ENCODE measurements around the gene FAM83G.
"Not testable (repeated sequence)": the region's sequence is repeated elsewhere in the genome, so short reads cannot be mapped to it uniquely, and the experiment has no call there.

The FAM83G gene, protein sequence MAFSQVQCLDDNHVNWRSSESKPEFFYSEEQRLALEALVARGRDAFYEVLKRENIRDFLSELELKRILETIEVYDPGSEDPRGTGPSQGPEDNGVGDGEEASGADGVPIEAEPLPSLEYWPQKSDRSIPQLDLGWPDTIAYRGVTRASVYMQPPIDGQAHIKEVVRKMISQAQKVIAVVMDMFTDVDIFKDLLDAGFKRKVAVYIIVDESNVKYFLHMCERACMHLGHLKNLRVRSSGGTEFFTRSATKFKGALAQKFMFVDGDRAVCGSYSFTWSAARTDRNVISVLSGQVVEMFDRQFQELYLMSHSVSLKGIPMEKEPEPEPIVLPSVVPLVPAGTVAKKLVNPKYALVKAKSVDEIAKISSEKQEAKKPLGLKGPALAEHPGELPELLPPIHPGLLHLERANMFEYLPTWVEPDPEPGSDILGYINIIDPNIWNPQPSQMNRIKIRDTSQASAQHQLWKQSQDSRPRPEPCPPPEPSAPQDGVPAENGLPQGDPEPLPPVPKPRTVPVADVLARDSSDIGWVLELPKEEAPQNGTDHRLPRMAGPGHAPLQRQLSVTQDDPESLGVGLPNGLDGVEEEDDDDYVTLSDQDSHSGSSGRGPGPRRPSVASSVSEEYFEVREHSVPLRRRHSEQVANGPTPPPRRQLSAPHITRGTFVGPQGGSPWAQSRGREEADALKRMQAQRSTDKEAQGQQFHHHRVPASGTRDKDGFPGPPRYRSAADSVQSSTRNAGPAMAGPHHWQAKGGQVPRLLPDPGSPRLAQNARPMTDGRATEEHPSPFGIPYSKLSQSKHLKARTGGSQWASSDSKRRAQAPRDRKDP

GRCh38 chr17:19004421-19005136 lies at the start of gene FAM83G:
Gene FAM83G, minus strand, starts transcription at chr17:19004764. Its CDS starts 723 bp downstream, at chr17:19004041.
- peak; percentile 61 for DNase-seq

- DNase-seq = not testable (repeated sequence)
Observed at GRCh38 chr17:19048826-19049225, 44.3 kb upstream of the FAM83G start.

GRCh38 chr17:19047510-19047909 lies 42.9 kb upstream of the FAM83G start:
- not testable (repeated sequence) for DNase-seq

GRCh38 chr17:19046782-19047375 lies 42.3 kb upstream of the FAM83G start, which contains the start of gene GRAP:
Gene GRAP, minus strand, starts transcription at chr17:19046957. Its CDS starts 31 bp downstream, at chr17:19046926.
- DNase-seq = not testable (repeated sequence)

- not testable (repeated sequence) for DNase-seq
Observed at GRCh38 chr17:19044643-19045042, 40.1 kb upstream of the FAM83G start.

GRCh38 chr17:19043032-19043431 lies 38.5 kb upstream of the FAM83G start:
- DNase-seq = not testable (repeated sequence)

DNA sequence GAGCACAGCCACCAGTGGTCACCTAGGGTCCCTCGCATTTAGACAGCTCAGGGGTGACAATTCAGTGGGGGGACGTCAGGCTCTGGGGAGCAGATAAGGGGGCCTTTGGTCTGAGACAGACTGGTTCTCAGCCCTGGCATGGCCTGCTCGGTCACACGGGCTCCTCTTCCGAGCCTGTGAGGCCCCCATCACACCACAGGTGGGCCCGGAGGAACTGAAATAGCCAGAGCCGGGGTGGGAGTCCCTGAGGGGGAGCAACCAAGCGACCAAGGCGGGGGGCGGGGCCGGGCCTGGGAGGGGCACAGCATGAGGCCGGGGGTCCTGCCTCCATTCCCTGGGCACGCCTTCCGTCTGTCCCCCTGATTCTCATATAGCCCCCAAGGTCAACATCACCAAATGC lies 37.8 kb upstream of the FAM83G start:
- DNase-seq = not testable (repeated sequence)

DNA sequence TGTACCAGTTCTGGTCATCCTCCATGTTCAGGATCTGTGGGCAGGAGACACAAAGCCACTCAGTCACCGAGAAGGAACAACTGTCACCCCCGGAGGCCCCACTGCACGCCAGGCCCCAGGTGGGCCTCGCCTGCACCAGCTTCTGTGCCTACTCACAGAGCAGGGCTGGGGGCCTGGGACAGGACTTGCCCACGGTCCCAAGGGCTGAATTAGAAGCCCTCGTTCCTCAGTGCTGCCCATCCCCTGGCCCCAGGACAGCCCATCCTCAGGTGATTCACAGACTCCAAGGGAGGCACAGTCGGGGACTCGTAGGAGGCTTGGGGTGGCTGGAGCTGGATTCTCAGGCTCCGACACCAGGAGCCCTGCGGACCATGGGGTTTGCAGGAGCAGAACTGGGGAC lies 37.3 kb upstream of the FAM83G start:
- DNase-seq = not testable (repeated sequence)

DNA sequence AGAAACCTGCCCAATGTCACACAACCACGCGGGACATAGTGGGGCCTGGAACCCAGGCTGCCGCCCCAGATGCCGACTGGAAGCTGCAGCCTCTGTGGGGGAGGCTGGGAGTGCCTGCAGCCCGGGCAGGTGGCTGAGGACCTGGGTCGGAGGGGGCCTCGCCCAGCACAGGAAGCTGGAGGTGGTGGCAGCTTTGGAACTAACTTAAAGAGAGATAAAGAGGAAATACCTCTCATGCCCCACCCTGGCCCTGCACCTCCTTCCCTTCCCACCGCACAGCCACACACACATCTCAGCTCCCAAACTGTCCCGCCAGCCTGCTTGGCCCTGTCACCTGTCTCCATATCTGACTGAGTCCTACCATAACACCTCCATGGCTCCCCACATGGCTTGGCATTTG lies 35.8 kb upstream of the FAM83G start:
- DNase-seq = not testable (repeated sequence)

GRCh38 chr17:19038730-19039129 lies 34.2 kb upstream of the FAM83G start:
- not testable (repeated sequence) for DNase-seq

- DNase-seq = not testable (repeated sequence)
Observed at GRCh38 chr17:19038007-19038406, 33.4 kb upstream of the FAM83G start.

DNA sequence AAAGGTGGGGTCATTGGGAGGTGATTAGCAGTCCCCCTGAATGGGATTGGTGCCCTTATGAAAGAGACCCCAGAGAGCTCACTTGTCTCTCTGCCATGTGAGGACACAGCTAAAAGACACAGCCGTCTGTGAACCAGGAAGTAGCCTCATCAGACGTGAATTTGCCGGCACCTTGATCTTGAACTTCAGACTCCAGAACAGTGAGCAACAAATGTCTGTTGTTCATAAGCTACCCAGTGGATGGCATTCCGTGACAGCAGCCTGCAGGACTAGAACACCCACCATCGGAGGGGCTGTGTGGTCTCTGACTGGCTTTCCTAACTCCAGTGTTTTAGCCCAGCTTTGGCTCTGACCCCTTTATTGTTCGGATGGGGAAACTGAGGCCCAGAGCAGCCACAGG lies 33.0 kb upstream of the FAM83G start:
- not testable (repeated sequence) for DNase-seq

GRCh38 chr17:19036186-19036585 lies 31.6 kb upstream of the FAM83G start:
- DNase-seq = not testable (repeated sequence)

DNA sequence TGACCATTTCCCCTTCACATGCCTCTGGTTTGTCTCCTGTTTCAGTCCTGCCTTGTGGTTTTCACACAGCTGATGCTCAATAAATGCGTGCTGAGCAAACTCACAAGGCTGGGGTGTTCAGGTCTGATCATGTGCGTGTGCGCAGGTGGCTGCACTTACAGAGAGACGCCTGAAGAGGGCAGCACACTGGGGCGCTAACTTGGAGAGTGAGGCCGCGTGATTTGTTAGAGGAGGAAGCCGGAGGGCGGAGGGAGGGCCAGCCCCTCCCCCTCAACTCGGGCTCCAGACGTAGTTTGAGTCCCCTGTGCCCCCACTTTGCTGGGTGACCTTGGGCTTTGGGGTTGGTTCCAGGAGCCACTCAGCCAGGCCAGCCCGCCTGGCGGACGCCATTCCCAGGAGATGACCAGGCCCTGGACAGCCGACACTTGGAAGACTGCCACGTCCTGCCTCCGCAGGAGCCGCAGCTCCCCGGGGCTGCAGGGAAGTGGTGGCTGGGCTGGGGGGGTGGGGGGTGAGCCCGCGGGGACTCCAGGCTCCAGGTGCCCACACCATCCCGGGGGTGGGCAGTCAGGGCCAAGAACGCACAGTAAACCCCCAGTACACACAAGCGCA lies 27.9 kb upstream of the FAM83G start:
- DNase-seq = not testable (repeated sequence)

DNA sequence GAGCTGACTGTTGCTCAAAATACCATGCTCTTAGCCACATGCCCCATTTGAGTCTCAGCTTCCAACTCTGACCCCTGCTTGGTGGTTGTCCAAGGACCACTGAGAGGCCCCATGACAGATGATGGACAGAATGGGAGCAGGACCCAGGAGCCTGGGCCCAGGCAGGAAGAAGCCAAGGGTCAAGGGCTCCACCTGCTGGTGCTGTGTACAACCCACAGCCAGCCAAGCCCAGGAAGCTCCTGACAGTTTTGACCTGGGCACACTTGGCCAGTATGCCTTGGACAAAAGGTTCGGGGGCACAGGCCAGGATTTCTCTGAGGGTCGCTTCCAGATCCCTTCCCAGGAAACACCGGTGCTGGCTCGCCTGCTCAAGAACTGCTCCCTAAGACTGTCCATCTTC lies 27.2 kb upstream of the FAM83G start:
- DNase-seq = not testable (repeated sequence)

GRCh38 chr17:19030771-19031449 lies 26.3 kb upstream of the FAM83G start:
- DNase-seq = not testable (repeated sequence)

- DNase-seq = not testable (repeated sequence)
Observed at GRCh38 chr17:19029740-19030139, 25.2 kb upstream of the FAM83G start.

DNA sequence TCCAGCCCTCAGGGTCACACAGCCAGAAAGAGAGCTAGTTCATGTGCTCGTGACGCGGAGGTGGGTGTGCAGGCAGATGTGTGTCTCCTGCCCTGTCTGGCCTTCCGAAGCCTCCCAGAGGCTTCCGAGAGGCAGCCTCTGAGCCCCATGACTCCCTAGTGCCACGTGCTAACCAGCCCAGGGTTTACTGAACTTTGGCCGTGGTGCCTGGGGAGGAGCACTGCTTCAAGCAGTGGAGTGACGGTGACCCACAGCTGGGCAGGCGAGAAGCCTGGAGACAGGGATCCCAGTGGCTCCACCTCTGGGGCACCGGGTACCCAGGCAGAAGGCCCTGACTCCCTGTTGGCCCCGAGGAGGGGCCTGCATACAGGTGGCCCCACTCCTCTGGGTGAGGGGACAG lies 24.1 kb upstream of the FAM83G start:
- DNase-seq = not testable (repeated sequence)

GRCh38 chr17:19024101-19025078 lies 19.8 kb upstream of the FAM83G start:
- DNase-seq = peak; percentile 44

Measured in fibroblast of upper back skin (primary cell).